ENCODE measurements around the gene EYA2.

The EYA2 gene

GRCh38 chr20:47237715-47238114 lies 343.1 kb downstream of the EYA2 start:
- DNase-seq, result no peak
